Stimulated activated CD8-positive, alpha-beta memory T cell treated with anti-CD3 and anti-CD28 coated beads, Interleukin-7, amount 100 ng/mL, for 48 hours (primary cell): ENCODE measurements around the gene TBC1D3D.
"Not testable (repeated sequence)": the region's sequence is repeated elsewhere in the genome, so short reads cannot be mapped to it uniquely, and the experiment has no call there.

Experiments used
- DNase-seq, 2 donors: peaks; one replicate each; pipeline ENCODE4 v3.0.0-alpha.2; 2020; ENCODE audit warnings: low read depth in 1 of 2; ENCODE audit errors: extremely low read depth in 1 of 2

TBC1D3D gene

DNA sequence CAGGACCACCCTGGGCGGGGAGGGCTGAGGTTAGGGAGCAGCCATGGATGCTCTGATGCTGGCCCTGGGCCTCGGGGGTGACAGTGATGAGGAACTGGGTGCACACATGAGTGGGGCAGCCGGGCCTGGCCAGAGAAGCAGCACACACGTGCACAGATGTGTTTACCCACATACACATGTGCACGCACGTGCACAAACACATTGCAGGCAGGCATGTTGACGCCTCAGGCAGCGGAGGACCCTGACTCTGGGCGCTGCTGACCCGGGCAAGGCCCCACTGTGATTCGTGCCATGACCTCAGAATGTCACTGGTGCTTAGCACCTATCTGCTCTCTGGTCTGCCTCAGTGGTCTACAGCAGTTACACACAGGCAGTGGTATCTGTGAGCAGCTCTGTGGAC is at the start of gene TBC1D3D:
Gene TBC1D3D (plus strand): TSS at position 301 of the 400 bp plus-strand sequence. CDS start 1,585 bp downstream, outside the sequence.
- DNase-seq, result not testable (repeated sequence)

DNA sequence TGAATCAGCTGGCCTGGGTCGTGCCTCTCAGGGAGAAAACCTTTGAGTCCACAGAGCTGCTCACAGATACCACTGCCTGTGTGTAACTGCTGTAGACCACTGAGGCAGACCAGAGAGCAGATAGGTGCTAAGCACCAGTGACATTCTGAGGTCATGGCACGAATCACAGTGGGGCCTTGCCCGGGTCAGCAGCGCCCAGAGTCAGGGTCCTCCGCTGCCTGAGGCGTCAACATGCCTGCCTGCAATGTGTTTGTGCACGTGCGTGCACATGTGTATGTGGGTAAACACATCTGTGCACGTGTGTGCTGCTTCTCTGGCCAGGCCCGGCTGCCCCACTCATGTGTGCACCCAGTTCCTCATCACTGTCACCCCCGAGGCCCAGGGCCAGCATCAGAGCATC is 14.8 kb upstream of the TBC1D3D start, which contains the start of gene TBC1D3L:
Gene TBC1D3L (minus strand): TSS at position 101 of the 400 bp plus-strand sequence. CDS start 1,540 bp downstream, outside the sequence.
- DNase-seq, result not testable (repeated sequence)
